ENCODE measurements around the gene DCTD.
"Not testable (repeated sequence)": the region's sequence is repeated elsewhere in the genome, so short reads cannot be mapped to it uniquely, and the experiment has no call there.

Gene DCTD

GRCh38 chr4:182922501-182923284, 5.5 kb upstream of the DCTD start:
- DNase-seq = peak in 18 of 56 donors; percentile 3 to 60 (median 10)

- DNase-seq = no peak
These were observed 4.4 kb upstream of the DCTD start for GRCh38 chr4:182921608-182922007.

GRCh38 chr4:182920676-182921075, 3.5 kb upstream of the DCTD start:
- DNase-seq = no peak

- no peak for DNase-seq
These were observed 1.7 kb upstream of the DCTD start for GRCh38 chr4:182918791-182919302.

GRCh38 chr4:182918044-182918607, 940 bp upstream of the DCTD start:
- DNase-seq = peak in 1 of 56 donors; percentile 26

- peak in 27 of 56 donors; percentile 7 to 55 (median 30) for DNase-seq
These were observed 554 bp downstream of the DCTD start for GRCh38 chr4:182916483-182917181.

- no peak for DNase-seq
These were observed 2.8 kb downstream of the DCTD start for GRCh38 chr4:182914357-182914756.

- DNase-seq = no peak
These were observed 3.6 kb downstream of the DCTD start for GRCh38 chr4:182913621-182914020.

- DNase-seq = no peak
These were observed 4.2 kb downstream of the DCTD start for GRCh38 chr4:182913036-182913435.

- DNase-seq = no peak
These were observed 9.1 kb downstream of the DCTD start for GRCh38 chr4:182908124-182908523.

GRCh38 chr4:182907396-182907795, 9.8 kb downstream of the DCTD start:
- no peak for DNase-seq

- DNase-seq = no peak
These were observed 10.4 kb downstream of the DCTD start for GRCh38 chr4:182906786-182907185.

GRCh38 chr4:182905038-182905437, 12.1 kb downstream of the DCTD start:
- no peak for DNase-seq

- DNase-seq = no peak
These were observed 12.9 kb downstream of the DCTD start for GRCh38 chr4:182904211-182904761.

GRCh38 chr4:182903013-182903412, 14.2 kb downstream of the DCTD start:
- DNase-seq = no peak

GRCh38 chr4:182901337-182901736, 15.8 kb downstream of the DCTD start:
- no peak for DNase-seq

GRCh38 chr4:182900021-182900420, 17.2 kb downstream of the DCTD start:
- not testable (repeated sequence) for DNase-seq

- DNase-seq = no peak
These were observed 18.7 kb downstream of the DCTD start for GRCh38 chr4:182898479-182898799.

- no peak for DNase-seq
These were observed 19.3 kb downstream of the DCTD start for GRCh38 chr4:182897601-182898478.

GRCh38 chr4:182896421-182896820, 20.8 kb downstream of the DCTD start:
- DNase-seq = no peak

- DNase-seq = no peak
These were observed 21.3 kb downstream of the DCTD start for GRCh38 chr4:182895791-182896292.

Data from amygdala (tissue), 56 donors.